ENCODE measurements around the gene R3HDM2. TPM values are rescaled to one million over a fixed set of nuclear protein-coding genes. Genes with fewer than 3 reads are reported as not detected.
"Not testable (repeated sequence)": the region's sequence is repeated elsewhere in the genome, so short reads cannot be mapped to it uniquely, and the experiment has no call there.

Gene R3HDM2
- total RNA-seq, 1 donor from 2014 or later = 17.1 TPM

DNA sequence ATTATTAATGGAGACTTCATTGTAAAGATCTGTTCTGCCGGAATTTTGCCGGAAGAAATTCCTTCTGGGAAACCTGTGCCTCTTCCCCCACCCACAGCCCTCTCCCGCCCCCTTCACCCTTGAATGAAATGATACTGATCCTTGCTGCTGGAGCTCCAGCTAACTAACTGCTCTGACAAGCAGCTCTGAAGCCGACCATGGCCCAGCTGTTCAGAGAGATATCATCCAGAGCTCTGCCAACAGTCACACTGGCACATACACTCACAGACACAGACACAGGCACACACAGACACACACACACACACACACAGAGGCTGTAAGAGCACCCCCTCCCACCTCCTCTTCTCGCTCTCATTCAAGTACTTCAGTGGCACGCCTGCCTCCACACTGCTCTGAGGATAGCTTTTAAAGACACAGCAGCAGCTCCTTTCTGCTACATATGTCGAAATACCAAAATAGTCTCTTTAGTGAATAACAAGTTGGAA is 88.6 kb downstream of the R3HDM2 start:
- FAIRE-seq = no peak
- DNase-seq (ENCODE audit: low spot score in 2 of 2) = peak in 1 of 2 donors; percentile 18

DNA sequence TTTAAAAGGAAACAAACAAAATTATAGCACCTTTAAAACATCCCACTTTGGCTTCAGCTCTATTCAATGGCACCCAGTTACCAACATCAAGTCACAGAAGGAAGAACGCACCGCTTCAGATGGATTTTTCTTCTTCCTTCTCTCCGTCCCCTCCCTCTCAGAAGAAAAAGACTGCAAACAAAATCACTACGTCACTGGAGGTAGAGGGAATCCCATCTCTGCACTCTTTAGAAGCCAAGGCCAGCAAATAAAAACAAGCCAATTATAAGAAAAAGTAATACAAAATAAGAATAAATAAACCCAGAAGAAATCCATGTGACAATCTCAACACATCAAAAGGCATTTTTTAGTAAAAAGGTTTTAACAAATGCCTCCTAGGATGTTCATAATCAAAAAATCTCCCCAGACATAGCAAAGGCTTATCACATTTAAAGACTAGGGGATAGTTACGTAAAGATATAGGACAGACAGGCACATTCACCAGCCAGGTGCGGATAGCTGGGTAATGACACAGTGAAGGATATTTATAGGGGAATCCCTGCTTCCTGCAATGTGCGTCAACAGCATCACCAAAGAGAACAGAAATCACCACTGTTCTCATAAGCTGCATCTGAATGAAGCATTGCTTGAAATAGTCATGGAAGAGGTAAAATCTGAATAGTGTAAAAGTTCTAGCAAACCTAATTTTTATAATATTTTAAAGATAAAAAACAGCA is 89.4 kb downstream of the R3HDM2 start:
- FAIRE-seq (no peak), DNase-seq (ENCODE audit: low spot score in 2 of 2) (peak in 1 of 2 donors; percentile 22)

DNA sequence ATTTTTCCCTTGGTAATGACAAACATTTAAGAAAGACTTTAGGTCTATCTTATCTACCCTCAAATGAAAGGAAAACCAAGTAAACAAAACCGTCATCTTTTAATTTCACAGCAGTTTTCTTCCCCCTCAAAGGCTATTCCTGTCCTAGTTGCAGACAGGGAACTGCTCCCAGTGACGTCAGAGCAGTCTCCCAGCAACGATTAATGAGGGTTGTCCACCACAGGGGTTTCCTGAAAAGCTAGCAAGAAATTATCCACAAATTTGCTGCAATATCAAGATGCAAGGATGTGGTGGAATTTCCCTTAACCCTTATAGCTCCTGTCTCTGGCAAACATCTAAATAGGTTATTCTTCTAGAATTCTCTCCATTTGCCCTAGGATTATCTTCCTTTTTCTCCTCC is 90.7 kb downstream of the R3HDM2 start:
- peak; percentile 17 to 60 for DNase-seq (ENCODE audit: low spot score in 2 of 2)
- FAIRE-seq = no peak

DNA sequence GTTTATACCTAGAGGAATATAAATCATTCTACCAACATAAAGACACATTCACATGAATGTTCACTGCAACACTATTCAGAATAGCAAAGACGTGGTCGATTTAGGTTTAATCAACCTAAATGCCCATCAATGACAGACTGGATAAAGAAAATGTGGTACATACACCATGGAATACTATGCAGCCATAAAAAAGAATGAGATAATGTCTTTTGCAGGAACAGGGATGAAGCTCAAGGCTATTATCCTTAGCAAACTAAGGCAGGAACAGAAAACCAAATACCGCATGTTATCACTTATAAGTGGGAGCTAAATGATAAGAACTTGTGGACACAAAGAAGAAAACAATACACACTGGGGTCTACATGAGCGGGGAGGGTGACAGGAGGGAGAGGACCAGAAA is 94.5 kb downstream of the R3HDM2 start:
- not testable (repeated sequence) for FAIRE-seq; DNase-seq (ENCODE audit: low spot score in 2 of 2)

DNA sequence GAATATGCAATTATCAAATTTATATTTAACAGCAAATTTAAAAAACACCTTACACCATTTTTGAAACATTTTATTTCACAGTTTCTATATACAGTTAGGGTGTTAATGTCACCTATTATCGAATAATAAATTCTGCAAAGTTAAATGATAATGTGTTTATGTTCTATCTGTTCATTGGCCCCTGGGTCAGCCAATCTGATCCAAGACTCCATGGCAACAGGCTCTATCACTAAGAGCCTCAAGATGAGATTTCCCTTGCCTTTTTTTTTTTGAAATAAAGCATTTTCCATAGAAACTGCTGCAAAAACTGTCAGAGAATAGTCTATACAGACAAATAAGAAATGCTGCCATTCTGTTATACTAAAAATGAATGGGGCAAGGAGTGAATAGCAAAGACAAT is 96.6 kb downstream of the R3HDM2 start:
- no peak for FAIRE-seq
- no peak for DNase-seq (ENCODE audit: low spot score in 2 of 2)

DNA sequence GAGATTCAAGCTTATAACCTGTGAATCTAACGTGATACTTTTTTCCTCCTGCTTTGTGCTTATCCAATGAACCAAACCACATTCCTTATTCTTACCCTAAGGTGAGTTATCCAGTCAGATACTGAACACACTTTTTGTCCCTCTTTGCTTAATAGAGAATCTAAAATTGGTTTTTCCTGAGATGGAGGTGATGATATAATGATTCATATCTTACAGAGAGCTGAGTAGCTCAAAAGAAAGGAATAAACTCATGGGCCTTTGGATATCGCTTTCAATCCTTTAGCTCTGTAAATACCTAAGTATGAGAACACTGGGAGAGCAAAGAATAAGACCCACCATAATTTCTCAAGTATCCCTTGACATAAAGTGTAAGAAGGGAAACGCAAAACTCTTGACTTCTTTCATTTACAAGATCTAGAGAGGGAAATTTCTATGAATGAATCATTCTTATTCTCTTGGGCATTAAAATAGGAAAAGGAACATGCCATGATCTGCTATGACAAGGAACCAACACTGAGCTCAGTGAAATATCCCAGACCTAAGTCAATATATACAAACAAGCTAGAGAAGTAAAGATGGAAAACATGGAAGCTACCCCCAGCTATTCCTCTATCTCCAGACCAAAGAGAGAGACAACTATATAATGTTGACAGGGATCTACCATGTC is 98.1 kb downstream of the R3HDM2 start:
- FAIRE-seq (no peak), DNase-seq (ENCODE audit: low spot score in 2 of 2) (no peak)

DNA sequence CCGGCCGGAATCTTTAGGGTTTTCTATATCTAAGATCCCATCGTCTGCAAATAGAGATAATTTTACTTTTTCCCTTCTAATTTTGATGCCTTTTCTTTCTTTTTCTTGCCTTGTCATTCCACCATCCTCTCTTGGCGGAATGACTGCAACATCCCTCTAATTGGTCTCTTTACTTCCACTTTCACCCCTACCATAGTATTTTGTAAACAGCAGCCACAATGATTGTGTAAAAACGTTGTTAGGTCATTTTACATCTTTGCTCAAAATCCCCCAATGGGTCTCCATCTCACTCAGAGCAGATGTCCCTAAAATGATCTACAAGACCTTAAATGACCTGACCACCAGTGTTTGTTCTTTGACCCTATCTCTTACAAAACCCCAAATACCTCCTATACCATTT is 99.9 kb downstream of the R3HDM2 start:
- FAIRE-seq = no peak
- DNase-seq (ENCODE audit: low spot score in 2 of 2) = no peak

DNA sequence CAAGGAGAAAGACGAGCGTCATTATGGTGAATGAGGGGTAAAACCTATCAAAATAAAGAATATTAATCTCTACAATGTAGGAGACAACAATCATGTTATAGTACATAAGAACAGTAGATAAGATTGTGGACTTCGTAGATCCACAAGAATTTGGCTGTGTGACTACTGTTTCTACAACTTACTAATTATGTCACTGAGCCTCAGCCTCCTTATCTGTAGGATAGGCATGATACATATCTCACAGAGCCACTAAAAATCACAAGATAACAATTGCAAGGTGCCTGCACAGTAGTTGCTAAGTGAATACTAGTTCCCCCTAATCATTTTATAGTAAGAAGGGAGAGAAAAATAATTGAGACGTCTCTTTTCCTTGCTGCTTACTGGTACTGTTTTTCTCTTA is 101.6 kb downstream of the R3HDM2 start:
- no peak for DNase-seq (ENCODE audit: low spot score in 2 of 2)
- no peak for FAIRE-seq

DNA sequence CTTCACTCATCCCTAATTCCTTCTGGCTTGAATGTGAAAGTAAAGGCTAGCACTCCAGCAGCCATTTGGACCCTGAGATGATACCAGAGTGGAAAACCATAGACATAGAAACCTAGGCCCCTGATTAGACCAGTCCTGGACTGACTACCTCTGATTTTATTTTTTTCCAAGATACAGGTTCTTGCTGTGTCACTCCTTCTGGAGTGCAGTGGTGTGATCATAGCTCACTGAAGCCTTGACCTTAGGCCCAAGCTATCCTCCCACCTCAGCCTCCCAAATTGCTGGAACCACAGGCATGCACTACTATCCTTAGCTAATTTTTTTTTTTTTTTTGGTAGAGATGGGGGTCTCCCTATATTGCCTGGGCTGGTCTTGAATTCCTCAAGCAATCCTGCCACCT is 105.4 kb downstream of the R3HDM2 start:
- FAIRE-seq (no peak), DNase-seq (ENCODE audit: low spot score in 2 of 2) (no peak)

DNA sequence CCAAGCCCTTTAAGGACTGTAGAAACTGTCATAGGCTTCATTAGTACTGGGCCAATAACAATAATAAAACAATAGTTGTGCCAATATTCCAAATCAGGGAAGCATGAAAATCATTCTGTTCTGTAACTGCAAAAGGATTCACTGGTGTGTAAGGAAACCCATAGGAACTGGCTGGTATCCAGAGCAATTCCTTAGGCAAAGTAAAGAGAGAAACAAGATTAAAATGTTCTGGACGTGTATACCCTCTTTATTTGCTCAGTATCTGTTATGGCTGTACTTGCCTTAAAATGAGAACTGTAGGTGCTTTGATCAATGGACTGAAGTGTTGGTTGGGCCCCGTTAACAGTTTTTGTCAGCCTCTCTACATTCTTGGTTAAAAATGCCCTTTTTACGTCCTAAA is 107.4 kb downstream of the R3HDM2 start:
- FAIRE-seq = no peak
- no peak for DNase-seq (ENCODE audit: low spot score in 2 of 2)

DNA sequence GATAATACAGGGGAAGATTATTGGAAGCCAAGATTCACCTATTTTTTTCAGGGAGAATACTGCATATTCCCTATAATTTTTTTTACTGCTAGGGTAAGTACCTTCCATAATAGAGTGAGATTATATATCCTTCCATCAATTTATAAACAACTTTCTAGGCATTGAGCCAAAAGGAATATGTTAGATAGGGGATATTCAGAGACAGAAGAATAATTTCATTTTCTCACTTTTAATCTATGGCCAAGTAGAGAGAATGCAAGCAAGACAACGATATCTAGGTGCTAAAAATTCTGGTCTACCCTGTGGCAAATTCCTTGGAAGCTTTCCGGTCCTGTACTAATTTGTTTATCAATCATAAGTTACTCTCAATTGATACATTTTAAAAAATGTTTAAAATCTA is 110.2 kb downstream of the R3HDM2 start:
- no peak for FAIRE-seq
- no peak for DNase-seq (ENCODE audit: low spot score in 2 of 2)

DNA sequence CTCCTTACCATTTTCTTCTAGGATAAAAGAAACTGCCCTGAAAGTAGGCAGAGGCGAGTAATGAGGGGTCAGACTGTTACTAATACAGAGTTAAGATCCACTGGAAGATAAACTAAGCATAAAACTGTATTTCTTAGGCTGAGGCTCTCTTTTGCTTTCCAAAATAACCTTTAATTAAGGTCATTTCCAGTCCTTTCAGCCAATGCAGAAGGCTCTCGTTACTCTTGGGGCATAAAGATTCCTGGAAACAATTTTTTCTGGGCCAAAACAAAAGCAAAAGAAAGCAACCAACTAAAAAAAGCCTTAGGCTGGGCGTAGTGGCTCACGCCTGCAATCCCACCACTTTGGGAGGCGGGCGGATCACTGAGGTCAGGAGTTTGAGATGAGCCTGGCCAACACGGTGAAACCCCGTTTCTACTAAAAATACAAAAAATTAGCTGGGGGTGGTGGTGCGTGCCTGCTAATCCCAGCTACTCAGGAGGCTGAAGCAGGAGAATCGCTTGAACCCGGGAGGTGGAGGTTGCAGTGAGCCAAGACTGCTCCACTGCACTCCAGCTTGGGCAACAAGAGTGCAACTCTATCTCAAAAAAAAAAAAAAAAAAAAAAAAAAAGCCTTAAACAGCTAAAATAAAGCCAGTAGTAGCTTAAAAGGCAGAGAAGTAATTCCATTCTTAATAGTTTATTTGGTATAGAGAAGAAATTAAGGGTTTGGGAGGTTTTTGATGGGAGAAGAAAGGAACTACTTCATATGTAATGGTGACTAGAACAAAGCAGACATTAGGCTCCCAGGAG is 111.0 kb downstream of the R3HDM2 start:
- no peak for FAIRE-seq
- no peak for DNase-seq (ENCODE audit: low spot score in 2 of 2)

DNA sequence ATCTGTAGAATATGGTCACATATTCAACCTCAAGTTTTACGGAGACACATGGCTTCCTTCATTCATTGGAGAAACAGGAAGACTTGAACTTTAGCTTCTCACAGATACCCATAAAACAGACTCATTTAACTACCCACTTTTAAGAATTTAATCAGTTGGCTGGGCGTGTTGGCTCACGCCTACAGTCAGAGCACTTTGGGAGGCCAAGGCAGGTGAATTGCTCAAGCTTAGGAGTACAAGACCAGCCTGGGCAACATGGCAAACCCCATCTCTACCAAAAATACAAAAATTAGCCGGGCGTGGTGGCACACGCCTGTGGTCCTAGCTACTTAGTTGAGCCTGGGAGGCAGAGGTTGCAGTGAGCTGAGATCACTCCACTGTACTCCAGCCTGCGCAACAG is 115.2 kb downstream of the R3HDM2 start:
- no peak for DNase-seq (ENCODE audit: low spot score in 2 of 2)

DNA sequence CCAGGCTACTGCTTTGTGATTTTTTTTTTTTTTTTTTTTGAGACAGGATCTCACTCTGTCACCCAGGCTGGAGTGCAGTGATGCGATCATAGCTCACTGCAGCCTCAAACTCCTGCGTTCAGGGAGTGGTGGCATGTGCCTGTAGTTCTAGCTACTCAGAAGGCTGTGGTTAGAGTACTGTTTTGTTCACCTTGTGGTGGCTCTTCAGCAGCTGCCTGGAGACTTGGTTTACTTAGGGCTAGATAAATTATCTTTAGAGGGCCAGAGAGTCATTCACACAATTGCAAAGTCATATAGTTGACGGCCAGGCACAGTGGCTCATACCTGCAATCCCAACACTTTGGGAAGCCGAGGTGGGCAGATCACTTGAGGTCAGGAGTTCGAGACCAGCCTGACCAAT is 118.6 kb downstream of the R3HDM2 start:
- not testable (repeated sequence) for FAIRE-seq

More for the DNA sequence above, 115.2 kb downstream of the R3HDM2 start:
- no peak for FAIRE-seq

DNA sequence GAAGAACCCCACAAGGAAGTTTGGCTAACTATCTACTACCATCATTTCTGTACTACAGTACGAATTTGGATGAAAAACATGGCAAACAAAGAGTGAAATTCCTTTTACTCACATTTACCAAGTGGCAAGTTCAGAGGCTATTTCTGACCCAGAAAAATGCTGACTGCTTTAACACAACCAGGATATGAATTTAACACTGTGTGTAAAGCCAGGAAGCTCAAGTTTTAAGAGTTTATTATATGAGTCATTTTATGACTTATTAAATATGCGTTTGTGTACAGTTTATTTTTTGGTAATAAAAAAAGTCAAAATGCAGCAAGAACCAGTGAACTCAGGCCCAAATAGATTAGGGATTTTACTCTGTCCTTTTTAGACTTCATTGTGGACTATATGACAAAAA is 121.4 kb downstream of the R3HDM2 start:
- FAIRE-seq (no peak), DNase-seq (ENCODE audit: low spot score in 2 of 2) (no peak)

More for the DNA sequence above, 118.6 kb downstream of the R3HDM2 start:
- not testable (repeated sequence) for DNase-seq (ENCODE audit: low spot score in 2 of 2)

DNA sequence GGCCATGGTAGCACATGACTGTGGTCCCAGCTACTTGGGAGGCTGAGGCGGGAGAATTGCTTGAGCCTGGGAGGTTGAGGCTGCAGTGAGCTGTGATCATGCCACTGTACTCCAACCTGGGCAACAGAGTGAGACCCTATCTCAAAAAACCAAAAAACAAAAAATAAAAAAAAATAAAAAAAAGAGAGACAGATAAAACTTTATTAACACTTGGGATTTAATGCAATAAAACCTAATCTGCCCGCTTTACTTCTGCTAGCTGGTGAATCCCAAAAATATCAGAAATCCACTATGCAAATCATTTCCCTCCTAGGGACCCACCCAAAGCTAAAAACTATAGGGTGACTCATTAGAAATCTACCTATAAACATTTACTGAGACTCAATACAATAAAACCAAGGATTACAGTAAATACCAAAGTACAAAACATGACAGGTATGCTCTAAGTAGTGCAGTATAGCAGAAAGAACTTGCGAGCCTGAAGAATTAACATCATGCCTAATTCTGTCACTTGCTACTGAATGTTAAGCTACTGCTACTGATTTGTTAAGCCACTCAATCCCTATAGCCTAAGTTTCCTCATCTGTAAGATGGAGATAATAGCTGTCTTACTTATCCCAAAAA is 129.8 kb downstream of the R3HDM2 start:
- FAIRE-seq (no peak), DNase-seq (ENCODE audit: low spot score in 2 of 2) (no peak)

DNA sequence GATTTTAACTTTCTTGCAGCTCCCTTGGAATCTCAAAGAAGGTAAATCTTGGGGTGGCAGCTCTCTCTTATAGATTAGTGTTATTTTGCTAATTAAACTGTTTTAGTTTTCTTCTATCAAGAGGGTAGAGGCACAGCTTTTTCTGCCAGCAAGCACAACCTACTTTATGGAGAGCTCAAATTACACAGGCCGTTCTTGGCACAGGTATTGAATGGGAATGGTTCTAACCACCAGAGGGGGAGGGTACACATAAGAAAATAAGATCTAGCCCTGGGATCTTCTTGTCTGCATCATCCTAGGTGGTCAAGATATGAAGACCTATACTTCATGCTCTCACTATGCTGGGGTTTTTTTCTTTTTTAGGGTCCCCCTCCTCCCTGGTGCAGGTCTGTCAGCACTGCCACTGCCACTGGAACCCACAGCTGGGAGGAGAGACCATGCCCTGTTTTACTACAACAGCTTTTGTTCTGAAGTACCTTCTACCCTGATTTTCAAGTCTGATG is 131.3 kb downstream of the R3HDM2 start:
- FAIRE-seq (no peak), DNase-seq (ENCODE audit: low spot score in 2 of 2) (no peak)

DNA sequence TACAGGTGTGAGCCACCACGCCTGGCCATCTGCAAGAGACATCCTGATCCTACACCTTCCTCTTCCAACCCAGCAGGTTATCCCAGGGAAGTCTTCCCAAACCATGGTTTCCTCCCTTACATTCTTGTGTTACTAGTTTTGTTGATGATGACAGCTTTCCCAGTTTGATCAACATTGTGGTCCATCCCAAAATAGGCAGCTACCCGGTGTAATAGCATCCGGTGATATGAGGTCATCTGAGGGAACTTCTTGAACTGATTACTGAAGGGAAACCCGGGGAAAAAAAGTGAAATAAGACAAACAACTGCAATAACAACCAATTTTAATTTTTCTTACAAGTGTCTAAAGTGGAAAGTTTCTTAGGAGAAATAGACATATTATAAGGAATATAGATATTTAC is 134.6 kb downstream of the R3HDM2 start:
- DNase-seq (ENCODE audit: low spot score in 2 of 2) = no peak
- no peak for FAIRE-seq

DNA sequence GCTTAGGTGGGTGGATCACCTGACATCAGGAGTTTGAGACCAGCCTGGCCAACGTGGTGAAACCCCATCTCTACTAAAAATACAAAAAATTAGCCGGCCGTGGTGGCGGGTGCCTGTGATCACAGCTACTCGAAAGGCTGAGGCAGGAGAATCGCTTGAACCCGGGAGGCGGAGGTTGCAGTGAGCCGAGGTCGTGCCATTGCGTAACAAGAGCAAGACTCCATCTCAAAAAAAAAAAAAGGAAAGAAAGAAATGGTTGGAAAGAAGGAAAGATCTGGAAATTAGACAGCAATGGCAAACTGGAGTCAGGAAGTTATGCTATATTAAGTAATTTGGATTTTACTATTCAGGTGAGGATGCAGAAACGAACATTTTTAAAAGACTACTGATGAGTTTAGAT is 148.8 kb downstream of the R3HDM2 start:
- not testable (repeated sequence) for FAIRE-seq; DNase-seq (ENCODE audit: low spot score in 2 of 2)

All from frontal cortex (tissue), 4 donors.